Measurements from ENCODE around the gene STK32B.

DNA sequence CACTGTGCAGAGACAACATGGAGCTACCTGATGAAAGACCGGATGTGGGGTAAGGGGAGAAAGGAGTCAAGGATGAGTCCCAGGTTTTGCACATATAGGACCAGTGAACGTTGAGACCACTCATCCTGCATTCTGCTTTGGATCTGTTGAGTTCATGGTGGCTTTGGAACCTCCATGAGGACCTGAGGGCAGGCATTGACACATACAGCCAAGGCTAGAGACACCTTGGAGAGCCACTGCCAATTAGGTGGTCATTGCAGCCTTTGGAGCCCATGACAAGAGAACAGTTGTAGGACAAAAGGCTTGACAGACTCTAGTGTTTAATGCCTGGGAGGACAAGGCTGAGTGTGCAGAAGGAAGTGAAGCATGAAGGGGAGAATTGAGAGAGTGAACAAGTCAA is 87.9 kb downstream of the STK32B start:
- no peak for TF ChIP-seq GATA3 (IDR thresholded peaks at IDR 0.05; ENCODE audit: low read depth, low read length)
- no peak for TF ChIP-seq GATA2 (IDR thresholded peaks at IDR 0.05; ENCODE audit: low read depth, low read length)

Measured in SH-SY5Y (cell line).